VCaP (cell line): ENCODE data around the gene TERC.

Experiments
- H3K27ac ChIP-seq: fragments of 450-650 bp; 2 replicates; pipeline ENCODE4 v1.5.1; 2017
- CTCF ChIP-seq: fragments of 450-650 bp; conservative IDR thresholded peaks from 2 replicates; pipeline ENCODE4 v1.5.1; 2017; ENCODE audit warnings: mild to moderate bottlenecking, moderate library complexity

TERC gene

GRCh38 chr3:169764882-169765612 lies at the start of gene TERC:
Gene TERC, minus strand, starts transcription at chr3:169765060.
- no peak for TF ChIP-seq CTCF
- H3K27ac ChIP-seq = peak within 1 kb of the TSS; percentile 95

GRCh38 chr3:169813757-169814517 lies 49.1 kb upstream of the TERC start:
- H3K27ac ChIP-seq = no peak overlapping the region
- 0 out of 2 replicates have a peak, but pooled peaks have one; percentile 8 for TF ChIP-seq CTCF

GRCh38 chr3:169813278-169813677 lies 48.4 kb upstream of the TERC start:
- no peak overlapping the region for H3K27ac ChIP-seq
- TF ChIP-seq CTCF = no peak

GRCh38 chr3:169812332-169813235 lies 47.7 kb upstream of the TERC start, which contains the start of the genes LRRC34 and LRRIQ4:
Gene LRRC34, minus strand, starts transcription at chr3:169812904. Its CDS starts 356 bp downstream, at chr3:169812548.
Gene LRRIQ4, plus strand, starts transcription at chr3:169812870. Its CDS starts 9,052 bp downstream, at chr3:169821922.
- H3K27ac ChIP-seq = peak within 1 kb of the TSS; percentile 58; the same call in 1 of the 2 replicates
- 0 out of 2 replicates have a peak, but pooled peaks have one; percentile 4 for TF ChIP-seq CTCF

- peak overlapping the region; percentile 58; the same call in 1 of the 2 replicates for H3K27ac ChIP-seq
- TF ChIP-seq CTCF = no peak
Observed at GRCh38 chr3:169811631-169812331, 46.9 kb upstream of the TERC start.

GRCh38 chr3:169809230-169809795 lies 44.5 kb upstream of the TERC start:
- no peak overlapping the region for H3K27ac ChIP-seq
- no peak for TF ChIP-seq CTCF
